Psoas muscle (tissue), 8 donors: Measurements from ENCODE around the gene SEC14L2. TPM values are rescaled to one million over a fixed set of nuclear protein-coding genes. Genes with fewer than 3 reads are reported as not detected.
"Not testable (repeated sequence)": the region's sequence is repeated elsewhere in the genome, so short reads cannot be mapped to it uniquely, and the experiment has no call there.

Experiments used
- ATAC-seq, 4 donors: fragments of 200-7000 bp; cut with Tn5 transposase; one replicate each; pipeline ENCODE4 v1.9.1; 2020; ENCODE audit warnings: moderate library complexity in 3 of 4, mild to moderate bottlenecking in 2 of 4
- DNase-seq, 2 donors: peaks; one replicate each; pipeline ENCODE4 v3.0.0-alpha.2; 2020
- H3K27ac ChIP-seq: fragments of 200-600 bp; one replicate; pipeline ENCODE4 v1.8.0; 2022
- H3K27me3 ChIP-seq, 3 donors: fragments of 200-600 bp in 1 of 3; one replicate each; pipeline versions ENCODE4 v1.6.1 to v1.8.0; 2013 to 2022; ENCODE audit warnings: low read length in 2 of 3, mild to moderate bottlenecking in 2 of 3, moderate library complexity in 1 of 3; ENCODE audit not compliant: insufficient read depth in 3 of 3
- H3K36me3 ChIP-seq, 2 donors: fragments of 200-600 bp in 1 of 2; one replicate each; pipeline versions ENCODE4 v1.6.1 to v1.8.0; 2013 to 2022; ENCODE audit warnings: low read depth in 1 of 2, mild to moderate bottlenecking in 1 of 2, moderate library complexity in 1 of 2; ENCODE audit not compliant: insufficient read depth in 1 of 2
- H3K4me1 ChIP-seq: fragments of 200-600 bp; one replicate; pipeline ENCODE4 v1.8.0; 2022
- H3K4me3 ChIP-seq: fragments of 200-600 bp; one replicate; pipeline ENCODE4 v1.8.0; 2022; ENCODE audit warnings: mild to moderate bottlenecking
- H3K9me3 ChIP-seq: fragments of 200-600 bp; one replicate; pipeline ENCODE4 v1.8.0; 2022
- CTCF ChIP-seq: fragments of 200-600 bp; IDR thresholded peaks from one replicate; pipeline ENCODE4 v1.8.0; 2022; ENCODE audit warnings: antibody characterized with exemption
- WGBS, 3 donors: extraction: QIAGEN DNeasy Blood & Tissue Kit; methylation state at CpG; one replicate each; pipeline versions ENCODE4 v1.1.6 to v1.1.7; 2013; 5-methylcytosine and 5-hydroxymethylcytosine counted together
- intact Hi-C, 2 donors: fragments of 100-400 bp; cut with DNase I; formaldehyde crosslinking; loops; one replicate each; pipeline versions ENCODE4 v1.11.0 to v1.14.2; 2022
- polyA plus RNA-seq, 3 donors: library from polyadenylated mRNA; stranded (reverse); fragments of 200-250 nt; gene quantifications; one replicate each; pipeline ENCODE4 v1.2.3, GENCODE V29; 2013
- total RNA-seq, 4 donors: library from RNA; stranded (reverse); fragmentation: NEBNext Ultra II Directional in 2 of 4; extraction: Animal tissue kit (Norgen Biotek cat#: 25700) in 2 of 4; gene quantifications; one replicate each; pipeline versions ENCODE4 v1.2.1 to v1.2.4, GENCODE V29; 2021 to 2023
- donor health status: healthy with polysubstance abuse.
- donor health status: DM: no; HTN: no; CAD: no; lungs with moderate emphysema.
- donor health status: Bipolar disorder and iron deficiency.
- donor health status: healthy.
- donor health status: DM: yes; HTN: yes; CAD: no.
- donor health status: DM: no; HTN: no; CAD: no.
- donor health status: DM: no; HTN: no; CAD: no.
- donor health status: DM: yes; HTN: yes; CAD: no.

Gene SEC14L2
- total and polyA plus RNA-seq, 7 donors = 0.38 to 75.0 (median 1.9) TPM

GRCh38 chr22:30441088-30441487, 44.3 kb downstream of the SEC14L2 start:
- intact Hi-C loops = no loop called here
- peaks cover 0 to 16% (median 0%) of the 10 kb centered on the region in 3 donors for H3K27me3 ChIP-seq
- ATAC-seq = no peak

GRCh38 chr22:30444632-30445437, 48.0 kb downstream of the SEC14L2 start:
- TF ChIP-seq CTCF = peak; percentile 58
- no peak overlapping the region for H3K4me3 ChIP-seq
- H3K36me3 ChIP-seq = no peaks in the 10 kb centered on the region
- intact Hi-C loops = no loop called here
- ATAC-seq (peak in 3 of 4 donors; percentile 61 to 67 (median 63)), DNase-seq (no peak)
- H3K27ac ChIP-seq = no peak overlapping the region
- no peaks in the 10 kb centered on the region for H3K9me3 ChIP-seq
- 24 to 25% (median 25%) methylated on average over 11 of the region's 11 CpGs for WGBS, 3 donors
- H3K27me3 ChIP-seq = peaks cover 0 to 23% (median 0%) of the 10 kb centered on the region in 3 donors
- H3K4me1 ChIP-seq = no peaks in the 10 kb centered on the region

More at GRCh38 chr22:30441088-30441487, 44.3 kb downstream of the SEC14L2 start:
- no peak for TF ChIP-seq CTCF
- H3K4me3 ChIP-seq = no peak overlapping the region
- 77 to 82% (median 77%) methylated on average over 9 of the region's 9 CpGs for WGBS, 3 donors
- no peaks in the 10 kb centered on the region for H3K36me3 ChIP-seq
- no peaks in the 10 kb centered on the region for H3K9me3 ChIP-seq
- H3K4me1 ChIP-seq = no peaks in the 10 kb centered on the region
- H3K27ac ChIP-seq = no peak overlapping the region
- no peak for DNase-seq

- Histone ChIP-seq H3K36me3 (no peaks in the 10 kb centered on the region), H3K9me3 (no peaks in the 10 kb centered on the region), H3K27me3 (peaks cover 0 to 19% (median 1%) of the 10 kb centered on the region in 3 donors), H3K27ac (no peak overlapping the region), H3K4me1 (no peaks in the 10 kb centered on the region), H3K4me3 (no peak overlapping the region)
- WGBS, 3 donors = 36 to 45% (median 41%) methylated on average over 5 of the region's 5 CpGs
- DNase-seq (no peak), ATAC-seq (peak in 2 of 4 donors; percentile 35 to 43)
- TF ChIP-seq CTCF = no peak
- intact Hi-C loops = no loop called here
These were observed 48.8 kb downstream of the SEC14L2 start for GRCh38 chr22:30445438-30446145.

GRCh38 chr22:30447656-30448055, 50.8 kb downstream of the SEC14L2 start:
- intact Hi-C loops = no loop called here
- H3K27me3 ChIP-seq = peaks cover 0 to 18% (median 3%) of the 10 kb centered on the region in 3 donors

GRCh38 chr22:30451488-30451887, 54.7 kb downstream of the SEC14L2 start:
- H3K36me3 ChIP-seq, intact Hi-C loops, ATAC-seq, H3K27me3 ChIP-seq, H3K4me1 ChIP-seq, H3K27ac ChIP-seq, DNase-seq, H3K4me3 ChIP-seq, H3K9me3 ChIP-seq: not testable (repeated sequence)
- 46 to 52% (median 48%) methylated on average over 9 of the region's 9 CpGs for WGBS, 3 donors

More at GRCh38 chr22:30447656-30448055, 50.8 kb downstream of the SEC14L2 start:
- Histone ChIP-seq H3K9me3 (no peaks in the 10 kb centered on the region), H3K4me1 (no peaks in the 10 kb centered on the region), H3K4me3 (no peak overlapping the region), H3K36me3 (no peaks in the 10 kb centered on the region), H3K27ac (no peak overlapping the region)
- TF ChIP-seq CTCF = no peak
- ATAC-seq (no peak), DNase-seq (no peak)
- 87 to 92% (median 88%) methylated on average over 3 of the region's 3 CpGs for WGBS, 3 donors
